CD4-positive, alpha-beta T cell treated with Interferon gamma for 1 hour (primary cell): ENCODE data around the gene TEX2.
A peak's percentile ranks its signal among the peaks of the same experiment; 100 is the strongest.

Experiments
- DNase-seq: peaks from one replicate; pipeline ENCODE4 v3.0.0-alpha.2; 2020

The TEX2 gene

GRCh38 chr17:64157669-64158180 lies 105.3 kb downstream of the TEX2 start:
- DNase-seq = no peak

- DNase-seq = no peak
Measured at GRCh38 chr17:64156670-64157069, 106.4 kb downstream of the TEX2 start.

GRCh38 chr17:64155751-64156544 lies 107.1 kb downstream of the TEX2 start:
- no peak for DNase-seq

GRCh38 chr17:64155129-64155528 lies 107.9 kb downstream of the TEX2 start:
- no peak for DNase-seq

GRCh38 chr17:64154717-64155116 lies 108.3 kb downstream of the TEX2 start:
- no peak for DNase-seq

- DNase-seq = no peak
Measured at GRCh38 chr17:64154313-64154695, 108.8 kb downstream of the TEX2 start.

GRCh38 chr17:64153565-64154312 lies 109.3 kb downstream of the TEX2 start:
- no peak for DNase-seq

- no peak for DNase-seq
Measured at GRCh38 chr17:64152428-64153125, 110.5 kb downstream of the TEX2 start.

- no peak for DNase-seq
Measured at GRCh38 chr17:64151016-64151368, 112.1 kb downstream of the TEX2 start.

- DNase-seq = no peak
Measured at GRCh38 chr17:64150237-64151015, 112.6 kb downstream of the TEX2 start.

- DNase-seq = no peak
Measured at GRCh38 chr17:64149196-64149595, 113.9 kb downstream of the TEX2 start.

- DNase-seq = no peak
Measured at GRCh38 chr17:64148699-64149098, 114.4 kb downstream of the TEX2 start.

- no peak for DNase-seq
Measured at GRCh38 chr17:64148017-64148631, 114.9 kb downstream of the TEX2 start.

GRCh38 chr17:64147110-64148016 lies 115.7 kb downstream of the TEX2 start:
- DNase-seq = no peak

- DNase-seq = peak; percentile 38
Measured at GRCh38 chr17:64146418-64147109, 116.5 kb downstream of the TEX2 start.

- peak; percentile 97 for DNase-seq
Measured at GRCh38 chr17:64145751-64146417, 117.2 kb downstream of the TEX2 start.

GRCh38 chr17:64145375-64145750 lies 117.7 kb downstream of the TEX2 start:
- DNase-seq = no peak

GRCh38 chr17:64139542-64139941 lies 123.5 kb downstream of the TEX2 start:
- DNase-seq = no peak

GRCh38 chr17:64138441-64138840 lies 124.6 kb downstream of the TEX2 start:
- no peak for DNase-seq

GRCh38 chr17:64135000-64135399 lies 128.1 kb downstream of the TEX2 start:
- no peak for DNase-seq
